OCI-LY7 (cell line): Measurements from ENCODE around the gene KLF3. TPM values are rescaled to one million over a fixed set of nuclear protein-coding genes. Genes with fewer than 3 reads are reported as not detected.

Source experiments
- BruUV-seq: library from RNA; stranded (reverse); fragments of 400-500 nt; replicated peaks from 2 replicates; lab custom pipeline; 2021; lab: Mats Ljungman, UMichigan
- CTCF ChIA-PET: fragments of 300-600 bp; sonication (Branson Sonifier 250); formaldehyde crosslinking; loops from one replicate; lab custom pipeline; 2022; ENCODE audit warnings: antibody characterized with exemption; ENCODE audit not compliant: unreplicated experiment; lab: Charles Lee
- POLR2A ChIA-PET: fragments of 300-600 bp; sonication (Branson Sonifier 250); formaldehyde crosslinking; loops from one replicate; lab custom pipeline; 2022; ENCODE audit warnings: antibody characterized with exemption; lab: Charles Lee
- DNase-seq: peaks from one replicate; pipeline ENCODE4 v3.0.0-alpha.2; 2015; ENCODE audit warnings: low spot score
- H2AFZ ChIP-seq: fragments of 200-600 bp; sonication (generic), shearing (Covaris generic); 2 replicates; pipeline ENCODE4 v1.6.1; 2014; ENCODE audit warnings: mild to moderate bottlenecking, antibody characterized with exemption, low read length, moderate library complexity
- H3K27ac ChIP-seq: fragments of 200-600 bp; sonication (generic); 2 replicates; pipeline ENCODE4 v1.5.1; 2014; ENCODE audit warnings: mixed run types, low read depth, mild to moderate bottlenecking, moderate library complexity, low read length, inconsistent platforms; ENCODE audit not compliant: poor library complexity, severe bottlenecking
- H3K36me3 ChIP-seq: fragments of 200-600 bp; sonication (generic); 2 replicates; pipeline ENCODE4 v1.6.1; 2014; ENCODE audit warnings: mild to moderate bottlenecking, antibody characterized with exemption, low read length, moderate library complexity, mixed read lengths; ENCODE audit not compliant: insufficient read depth
- H3K4me1 ChIP-seq: fragments of 200-600 bp; sonication (generic); 2 replicates; pipeline ENCODE4 v1.5.1; 2014; ENCODE audit warnings: mild to moderate bottlenecking, low read length; ENCODE audit not compliant: insufficient read depth, poor library complexity, severe bottlenecking
- H3K4me2 ChIP-seq: fragments of 200-600 bp; sonication (generic); 2 replicates; pipeline ENCODE4 v1.6.1; 2014; ENCODE audit warnings: mild to moderate bottlenecking, low read length
- H3K4me3 ChIP-seq: fragments of 200-600 bp; sonication (generic); 2 replicates; pipeline ENCODE4 v1.5.1; 2014; ENCODE audit warnings: mild to moderate bottlenecking, low read depth, low read length; ENCODE audit not compliant: poor library complexity, severe bottlenecking
- H3K79me2 ChIP-seq: fragments of 200-600 bp; sonication (generic); 2 replicates; pipeline ENCODE4 v1.6.1; 2016; ENCODE audit warnings: low read depth, mild to moderate bottlenecking, low read length, moderate library complexity, mixed read lengths; ENCODE audit not compliant: insufficient read depth
- H3K9me2 ChIP-seq: fragments of 200-600 bp; sonication (generic); 2 replicates; pipeline ENCODE4 v1.6.1; 2016; ENCODE audit warnings: mild to moderate bottlenecking, low read length, mixed read lengths; ENCODE audit not compliant: insufficient read depth
- H3K9me3 ChIP-seq: fragments of 200-600 bp; sonication (generic); 2 replicates; pipeline ENCODE4 v1.6.1; 2014; ENCODE audit warnings: mild to moderate bottlenecking, mixed run types, low read length, mixed read lengths
- H4K20me1 ChIP-seq: fragments of 200-600 bp; sonication (generic); 2 replicates; pipeline ENCODE4 v1.6.1; 2014; ENCODE audit warnings: mild to moderate bottlenecking, antibody characterized with exemption, low read length, moderate library complexity, mixed read lengths; ENCODE audit not compliant: insufficient read depth
- EZH2phosphoT487 ChIP-seq: fragments of 200-600 bp; sonication (generic); IDR thresholded peaks from 2 replicates; pipeline ENCODE4 v1.6.1; 2018; ENCODE audit warnings: low read depth, borderline replicate concordance, mild to moderate bottlenecking, mixed run types, antibody characterized with exemption, low read length, moderate library complexity, mixed read lengths
- intact Hi-C: fragments of 100-400 bp; cut with micrococcal nuclease; formaldehyde crosslinking; loops from one replicate; pipeline ENCODE4 v1.10.0; 2022; ENCODE audit not compliant: unreplicated experiment
- total RNA-seq, 2 experiments: library from RNA; depleted of rRNA in 1 of 2; stranded (reverse); fragments of >200 nt in 1 of 2; shearing (Covaris generic) in 1 of 2; gene quantifications; 2 replicates each; pipeline ENCODE4 v1.2.3, GENCODE V29; 2014 to 2022
- TF ChIP-seq, protein P1 (sequence below): fragments of 200-600 bp; sonication (generic); conservative IDR thresholded peaks from 2 replicates; pipeline ENCODE4 v1.5.1; 2014; ENCODE audit warnings: mild to moderate bottlenecking, antibody characterized with exemption, low read length, moderate library complexity, mixed read lengths

Gene KLF3
- total RNA-seq, 2 experiments from 2014 or later = 0.09 to 0.23 TPM

DNA sequence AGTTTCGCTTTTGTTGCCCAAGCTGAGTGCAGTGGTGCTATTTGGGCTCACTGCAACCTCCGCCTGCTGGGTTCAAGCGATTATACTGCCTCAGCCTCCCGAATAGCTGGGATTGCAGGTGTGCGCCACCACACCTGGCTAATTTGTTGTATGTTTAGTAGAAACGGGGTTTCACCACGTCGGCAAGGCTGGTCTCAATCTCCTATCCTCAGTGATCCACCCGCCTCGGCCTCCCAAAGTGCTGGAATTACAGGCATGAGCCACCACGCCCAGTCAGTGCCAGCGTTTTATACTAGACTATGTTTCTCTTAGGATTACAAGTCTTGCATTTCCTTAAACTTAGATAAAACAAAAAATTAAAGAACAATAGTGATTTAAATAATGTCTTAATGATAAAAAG, 13.0 kb downstream of the KLF3 start:
- H3K79me2 ChIP-seq = no peaks in the 10 kb centered on the region
- CTCF ChIA-PET = interaction anchor here (0.6 kb wide), 1 partner anchor 496 kb away, joined by 3 read pairs; no protein-coding TSS in a partner anchor
- intact Hi-C loops = no loop called here
- H3K9me3 ChIP-seq = no peaks in the 10 kb centered on the region
- DNase-seq = no peak
- POLR2A ChIA-PET = interaction anchor here (1.4 kb wide), 1 partner anchor 10 kb away, joined by 4 read pairs; no protein-coding TSS in a partner anchor
- H3K4me3 ChIP-seq = no peak overlapping the region
- no TSS peak for BruUV-seq
- no peaks in the 10 kb centered on the region for H3K9me2 ChIP-seq
- H3K4me1 ChIP-seq = no peaks in the 10 kb centered on the region
- H2AFZ ChIP-seq = no peak overlapping the region
- H3K36me3 ChIP-seq = no peaks in the 10 kb centered on the region
- H4K20me1 ChIP-seq = no peaks in the 10 kb centered on the region
- H3K4me2 ChIP-seq = no peak overlapping the region
- TF ChIP-seq, protein P1, sequence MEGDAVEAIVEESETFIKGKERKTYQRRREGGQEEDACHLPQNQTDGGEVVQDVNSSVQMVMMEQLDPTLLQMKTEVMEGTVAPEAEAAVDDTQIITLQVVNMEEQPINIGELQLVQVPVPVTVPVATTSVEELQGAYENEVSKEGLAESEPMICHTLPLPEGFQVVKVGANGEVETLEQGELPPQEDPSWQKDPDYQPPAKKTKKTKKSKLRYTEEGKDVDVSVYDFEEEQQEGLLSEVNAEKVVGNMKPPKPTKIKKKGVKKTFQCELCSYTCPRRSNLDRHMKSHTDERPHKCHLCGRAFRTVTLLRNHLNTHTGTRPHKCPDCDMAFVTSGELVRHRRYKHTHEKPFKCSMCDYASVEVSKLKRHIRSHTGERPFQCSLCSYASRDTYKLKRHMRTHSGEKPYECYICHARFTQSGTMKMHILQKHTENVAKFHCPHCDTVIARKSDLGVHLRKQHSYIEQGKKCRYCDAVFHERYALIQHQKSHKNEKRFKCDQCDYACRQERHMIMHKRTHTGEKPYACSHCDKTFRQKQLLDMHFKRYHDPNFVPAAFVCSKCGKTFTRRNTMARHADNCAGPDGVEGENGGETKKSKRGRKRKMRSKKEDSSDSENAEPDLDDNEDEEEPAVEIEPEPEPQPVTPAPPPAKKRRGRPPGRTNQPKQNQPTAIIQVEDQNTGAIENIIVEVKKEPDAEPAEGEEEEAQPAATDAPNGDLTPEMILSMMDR = no peak
- TF ChIP-seq EZH2phosphoT487 = no peak
- no peak overlapping the region for H3K27ac ChIP-seq

DNA sequence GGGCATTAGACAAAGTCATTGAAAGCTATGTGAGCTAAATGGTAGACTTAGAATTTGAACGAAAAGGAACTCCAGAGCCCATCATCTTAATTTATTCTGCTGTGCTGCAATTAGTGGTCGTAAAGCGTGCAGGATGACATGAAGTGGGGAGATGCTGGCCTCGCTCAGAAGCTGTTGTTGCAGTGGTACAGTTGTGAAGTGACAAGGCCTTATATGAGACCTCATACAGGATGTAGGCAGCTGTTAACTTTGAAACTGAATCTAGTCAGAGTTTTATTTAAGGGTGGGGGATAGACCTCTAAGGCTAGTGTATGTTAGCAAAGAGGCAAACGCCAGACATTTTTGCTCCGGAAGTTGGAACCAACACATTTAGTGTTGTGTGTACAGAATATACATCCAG, 13.4 kb downstream of the KLF3 start:
- H3K4me3 ChIP-seq = no peak overlapping the region
- H3K79me2 ChIP-seq = no peaks in the 10 kb centered on the region
- H3K4me1 ChIP-seq = no peaks in the 10 kb centered on the region
- intact Hi-C loops = no loop called here
- no peaks in the 10 kb centered on the region for H3K36me3 ChIP-seq
- CTCF ChIA-PET = no interaction called here
- H3K27ac ChIP-seq = no peak overlapping the region
- no peak for DNase-seq
- POLR2A ChIA-PET = interaction anchor here (1.4 kb wide), 1 partner anchor 11 kb away, joined by 4 read pairs; no protein-coding TSS in a partner anchor
- BruUV-seq = no TSS peak
- no peaks in the 10 kb centered on the region for H3K9me3 ChIP-seq
- no peak overlapping the region for H3K4me2 ChIP-seq
- no peak for TF ChIP-seq EZH2phosphoT487
- TF ChIP-seq, protein P1 = no peak
- H4K20me1 ChIP-seq = no peaks in the 10 kb centered on the region
- no peak overlapping the region for H2AFZ ChIP-seq
- no peaks in the 10 kb centered on the region for H3K9me2 ChIP-seq

DNA sequence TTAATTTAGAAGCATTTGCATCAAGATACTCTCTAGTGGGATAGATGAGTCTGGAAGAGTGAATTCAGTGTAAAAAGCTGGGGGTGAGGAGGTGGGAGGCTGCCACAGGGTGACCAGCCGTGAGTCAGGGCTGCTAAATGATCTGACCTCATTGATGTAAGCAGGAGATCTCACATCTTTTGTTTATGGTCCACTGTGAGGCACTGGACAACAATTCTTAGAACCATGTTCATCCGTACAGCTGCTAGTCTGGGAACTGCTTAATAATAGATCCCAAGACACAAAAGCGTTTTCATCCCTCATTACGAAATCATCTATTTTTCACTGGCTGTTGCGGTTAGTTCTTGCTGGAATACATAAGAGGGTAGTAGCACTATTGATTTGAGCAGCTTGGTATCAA, 14.1 kb downstream of the KLF3 start:
- Histone ChIP-seq H3K4me2 (no peak overlapping the region), H4K20me1 (no peaks in the 10 kb centered on the region), H3K36me3 (no peaks in the 10 kb centered on the region), H3K4me3 (no peak overlapping the region), H3K9me2 (no peaks in the 10 kb centered on the region), H3K79me2 (no peaks in the 10 kb centered on the region), H2AFZ (no peak overlapping the region), H3K9me3 (no peaks in the 10 kb centered on the region), H3K27ac (no peak overlapping the region), H3K4me1 (no peaks in the 10 kb centered on the region)
- no TSS peak for BruUV-seq
- intact Hi-C loops = no loop called here
- DNase-seq = no peak
- CTCF ChIA-PET = no interaction called here
- POLR2A ChIA-PET = interaction anchor here (0.7 kb wide), 1 partner anchor 1822 kb away, joined by 3 read pairs; no protein-coding TSS in a partner anchor
- TF ChIP-seq EZH2phosphoT487 = no peak
- TF ChIP-seq, protein P1 = no peak
